Transverse colon (tissue), 4 donors: ENCODE data around the gene CYB561.

ENCODE experiments used
- EP300 ChIP-seq: sonication (generic); formaldehyde crosslinking; IDR thresholded peaks from one replicate; pipeline ENCODE4 v1.6.1; 2017; ENCODE audit warnings: antibody characterized with exemption, low read depth
- POLR2A ChIP-seq: fragments of 450-650 bp; IDR thresholded peaks from one replicate; pipeline ENCODE4 v1.6.1; 2016; ENCODE audit warnings: antibody characterized with exemption, mild to moderate bottlenecking, moderate library complexity
- POLR2AphosphoS5 ChIP-seq, 3 donors: sonication (generic); formaldehyde crosslinking; IDR thresholded peaks; one replicate each; pipeline ENCODE4 v1.6.1; 2016; ENCODE audit warnings: antibody characterized with exemption in 3 of 3
- TF ChIP-seq, protein P1 (sequence below), 5 experiments: fragments of 200-600 bp in 3 of 5; fragments of 450-650 bp in 2 of 5; sonication (generic) in 3 of 5; IDR thresholded peaks; 1 replicate in 2 of 5; 2 replicates in 3 of 5; pipeline ENCODE4 v1.5.1; 2016 to 2017; ENCODE audit warnings: antibody characterized with exemption in 5 of 5, inconsistent platforms in 3 of 5, mild to moderate bottlenecking in 2 of 5, moderate library complexity in 1 of 5

DNA sequence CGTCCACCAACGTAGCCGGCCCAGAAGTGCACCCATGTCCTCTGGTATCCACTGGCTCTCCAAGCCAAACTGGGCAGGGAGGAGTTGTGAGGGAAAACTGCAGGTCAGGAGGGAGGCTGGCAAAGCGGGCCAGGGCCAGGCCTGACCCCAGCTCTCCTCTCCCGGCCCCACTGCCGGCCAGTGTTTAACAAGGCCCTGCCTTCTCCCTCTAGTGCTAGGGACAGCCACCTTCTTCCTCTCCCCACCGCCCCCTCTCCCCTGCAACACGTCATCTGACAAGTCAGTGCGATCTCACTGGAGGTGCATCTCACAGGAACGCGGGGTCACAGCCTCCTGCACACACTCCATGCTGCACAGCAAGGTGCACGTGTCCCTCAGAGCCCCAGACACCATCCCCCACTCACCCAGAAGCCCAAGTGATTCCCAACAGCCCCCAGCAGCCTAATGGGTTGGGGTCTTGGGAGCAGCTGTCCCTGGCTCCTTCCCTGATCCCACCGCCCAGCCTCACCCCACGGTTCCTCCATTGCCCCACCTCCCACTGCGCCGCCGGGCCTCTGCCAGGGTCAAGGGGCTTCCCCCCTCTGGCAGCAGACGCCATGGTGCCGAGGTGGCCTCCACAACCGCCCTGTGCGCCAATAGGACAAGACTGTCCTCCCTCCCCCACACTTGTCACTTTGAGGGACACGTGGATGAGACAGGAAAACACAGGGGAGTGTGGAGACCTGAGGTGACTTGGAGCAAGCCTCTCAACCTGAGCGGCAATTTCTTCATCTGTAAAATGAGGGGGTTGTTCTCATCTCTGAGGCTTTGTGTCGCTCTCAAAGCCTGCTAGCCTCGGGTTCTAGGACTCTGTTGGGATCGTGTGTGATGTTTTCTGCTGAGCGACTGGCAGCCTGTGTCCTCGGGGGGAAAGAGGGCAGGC, 29.6 kb upstream of the CYB561 start:
- TF ChIP-seq POLR2A (no peak), EP300 (no peak), POLR2AphosphoS5 (IDR thresholded peaks at IDR 0.05) (no peak)
- TF ChIP-seq, protein P1, sequence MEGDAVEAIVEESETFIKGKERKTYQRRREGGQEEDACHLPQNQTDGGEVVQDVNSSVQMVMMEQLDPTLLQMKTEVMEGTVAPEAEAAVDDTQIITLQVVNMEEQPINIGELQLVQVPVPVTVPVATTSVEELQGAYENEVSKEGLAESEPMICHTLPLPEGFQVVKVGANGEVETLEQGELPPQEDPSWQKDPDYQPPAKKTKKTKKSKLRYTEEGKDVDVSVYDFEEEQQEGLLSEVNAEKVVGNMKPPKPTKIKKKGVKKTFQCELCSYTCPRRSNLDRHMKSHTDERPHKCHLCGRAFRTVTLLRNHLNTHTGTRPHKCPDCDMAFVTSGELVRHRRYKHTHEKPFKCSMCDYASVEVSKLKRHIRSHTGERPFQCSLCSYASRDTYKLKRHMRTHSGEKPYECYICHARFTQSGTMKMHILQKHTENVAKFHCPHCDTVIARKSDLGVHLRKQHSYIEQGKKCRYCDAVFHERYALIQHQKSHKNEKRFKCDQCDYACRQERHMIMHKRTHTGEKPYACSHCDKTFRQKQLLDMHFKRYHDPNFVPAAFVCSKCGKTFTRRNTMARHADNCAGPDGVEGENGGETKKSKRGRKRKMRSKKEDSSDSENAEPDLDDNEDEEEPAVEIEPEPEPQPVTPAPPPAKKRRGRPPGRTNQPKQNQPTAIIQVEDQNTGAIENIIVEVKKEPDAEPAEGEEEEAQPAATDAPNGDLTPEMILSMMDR (IDR thresholded peaks at IDR 0.05) = no peak
